ENCODE data around the gene KLHDC4.

KLHDC4 gene

DNA sequence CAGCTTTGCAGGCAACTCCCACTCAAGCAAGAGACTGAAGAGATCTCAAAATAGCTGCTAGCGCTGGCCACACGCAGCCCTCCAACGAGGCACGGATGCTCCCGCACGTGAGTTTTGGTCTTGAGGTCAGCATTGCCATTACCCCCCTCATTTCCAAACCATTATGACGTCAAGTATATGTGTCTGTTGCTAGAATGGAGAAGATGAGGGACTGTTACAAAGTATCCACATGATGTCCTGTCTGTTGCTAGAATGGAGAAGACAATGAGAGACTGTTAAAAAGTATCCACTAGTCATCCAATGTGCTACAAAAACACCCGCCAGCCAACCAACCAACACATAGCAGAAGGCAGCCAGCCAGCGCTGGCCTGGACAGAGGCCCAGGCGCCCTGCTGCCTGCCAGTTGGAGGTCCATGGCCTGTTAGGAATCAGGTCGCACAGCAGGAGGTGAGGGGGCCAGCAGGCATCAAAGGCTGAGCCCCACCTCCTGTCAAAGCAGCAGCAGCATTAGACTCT lies 24.8 kb downstream of the KLHDC4 start:
- DNase-seq (ENCODE audit: low read depth) = no peak
- H3K4me3 ChIP-seq (replicated peaks; ENCODE audit: low read depth, low read length) = no peak overlapping the region
- TF ChIP-seq CTCF (IDR thresholded peaks at IDR 0.05; ENCODE audit: low read length, missing control alignments) = no peak

DNA sequence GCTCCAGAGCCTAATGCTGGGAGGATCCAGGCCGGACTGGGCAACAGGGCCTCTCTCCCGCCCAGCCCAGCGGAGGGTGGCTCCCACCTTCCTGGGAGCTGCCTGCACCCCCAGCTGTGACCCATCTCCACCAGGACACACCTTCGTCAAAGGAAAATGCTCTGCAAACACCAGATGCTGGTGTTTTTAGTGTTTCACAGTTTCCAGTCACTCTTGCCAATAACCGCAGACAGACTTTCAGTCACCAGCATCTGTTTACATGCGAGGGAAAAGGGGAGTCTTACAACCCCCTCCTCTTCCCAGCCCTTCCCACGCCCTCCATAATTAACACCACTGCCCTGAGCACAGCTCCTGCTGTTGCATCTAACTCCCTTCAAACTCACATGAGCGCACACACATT lies 25.3 kb downstream of the KLHDC4 start:
- no peak overlapping the region for H3K4me3 ChIP-seq (replicated peaks; ENCODE audit: low read depth, low read length)
- TF ChIP-seq CTCF (IDR thresholded peaks at IDR 0.05; ENCODE audit: low read length, missing control alignments) = no peak
- no peak for DNase-seq (ENCODE audit: low read depth)

DNA sequence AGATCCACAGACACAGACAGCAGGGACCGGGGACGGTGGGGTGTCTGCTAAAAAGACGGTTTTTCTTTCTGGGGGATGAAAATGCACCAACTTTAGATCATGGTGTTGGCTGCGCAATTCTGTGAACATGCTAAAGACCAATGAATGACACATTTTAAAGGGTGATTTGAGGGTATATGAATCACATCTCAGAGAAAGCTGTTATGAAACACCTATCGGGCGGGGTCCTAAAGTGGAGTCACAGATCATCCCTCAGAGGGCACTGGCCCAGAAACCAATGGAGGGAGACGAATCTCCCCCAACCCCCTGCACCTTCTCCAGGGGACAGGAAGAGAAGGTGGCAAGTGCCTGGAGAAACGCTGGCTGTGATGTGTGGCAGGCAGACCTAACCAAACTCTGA lies 26.0 kb downstream of the KLHDC4 start:
- TF ChIP-seq CTCF (IDR thresholded peaks at IDR 0.05; ENCODE audit: low read length, missing control alignments) = no peak

GRCh38 chr16:87736008-87736382 lies 29.8 kb downstream of the KLHDC4 start:
- DNase-seq (ENCODE audit: low read depth) = no peak
- no peak overlapping the region for H3K4me3 ChIP-seq (replicated peaks; ENCODE audit: low read depth, low read length)
- no peak for TF ChIP-seq CTCF (IDR thresholded peaks at IDR 0.05; ENCODE audit: low read length, missing control alignments)

More for the DNA sequence above, 26.0 kb downstream of the KLHDC4 start:
- H3K4me3 ChIP-seq (replicated peaks; ENCODE audit: low read depth, low read length) = no peak overlapping the region
- DNase-seq (ENCODE audit: low read depth) = no peak

GRCh38 chr16:87735270-87736007 lies 30.3 kb downstream of the KLHDC4 start:
- no peak for TF ChIP-seq CTCF (IDR thresholded peaks at IDR 0.05; ENCODE audit: low read length, missing control alignments)
- no peak for DNase-seq (ENCODE audit: low read depth)
- no peak overlapping the region for H3K4me3 ChIP-seq (replicated peaks; ENCODE audit: low read depth, low read length)

- no peak for DNase-seq (ENCODE audit: low read depth)
- no peak for TF ChIP-seq CTCF (IDR thresholded peaks at IDR 0.05; ENCODE audit: low read length, missing control alignments)
- no peak overlapping the region for H3K4me3 ChIP-seq (replicated peaks; ENCODE audit: low read depth, low read length)
Observed at GRCh38 chr16:87734644-87735043, 31.1 kb downstream of the KLHDC4 start.

DNA sequence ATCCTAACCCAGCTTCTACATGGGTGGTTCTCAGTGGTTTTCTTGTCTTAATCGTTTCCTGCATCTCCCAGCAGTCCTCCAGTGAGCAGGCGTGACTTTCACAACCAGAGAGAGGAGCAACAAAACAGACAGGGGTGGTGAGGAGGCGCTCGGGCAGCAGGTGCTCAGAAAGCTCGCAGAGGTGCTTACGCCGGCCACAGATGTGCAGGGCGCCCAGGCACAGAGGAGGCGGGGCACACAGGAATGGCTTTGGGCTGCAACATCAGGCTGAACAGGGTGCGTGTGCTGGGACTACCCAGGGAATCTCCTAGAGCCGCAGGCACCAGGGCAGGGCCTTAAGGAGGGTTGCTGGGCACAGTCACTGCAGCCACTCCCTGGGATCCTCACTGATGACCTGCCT lies 32.6 kb downstream of the KLHDC4 start:
- TF ChIP-seq CTCF (IDR thresholded peaks at IDR 0.05; ENCODE audit: low read length, missing control alignments) = no peak
- no peak overlapping the region for H3K4me3 ChIP-seq (replicated peaks; ENCODE audit: low read depth, low read length)
- no peak for DNase-seq (ENCODE audit: low read depth)
